Measurements from ENCODE around the gene LRP1B.

The LRP1B gene

DNA sequence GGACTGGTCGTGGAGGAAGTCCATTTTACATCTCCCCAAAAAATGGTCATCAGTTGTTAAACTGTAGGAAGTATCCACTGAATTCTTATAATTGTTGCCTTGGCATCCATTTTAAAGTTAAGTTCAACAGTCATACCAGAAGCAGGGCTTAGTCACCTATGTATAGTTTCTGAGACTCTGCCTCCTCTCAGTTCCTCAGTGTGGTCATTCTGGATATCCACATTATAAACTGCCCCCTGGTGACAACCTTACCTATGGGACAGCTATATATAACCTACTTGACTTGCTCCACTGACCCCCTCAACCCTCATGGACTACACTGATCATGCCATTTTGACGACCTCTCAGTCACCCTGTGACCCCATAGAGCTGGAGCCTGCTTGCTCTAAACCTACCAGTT is 617.0 kb downstream of the LRP1B start:
- no peaks in the 10 kb centered on the region for H3K27me3 ChIP-seq
- H3K36me3 ChIP-seq: no peaks in the 10 kb centered on the region
- H3K4me1 ChIP-seq (ENCODE audit: control insufficient read depth in 1 of 2, insufficient read depth in 1 of 2, low read depth in 1 of 2, low read length in 1 of 2): no peaks in the 10 kb centered on the region
- no peak overlapping the region for H3K27ac ChIP-seq
- no peak for TF ChIP-seq CTCF (IDR thresholded peaks at IDR 0.05)
- no peak overlapping the region for H3K4me3 ChIP-seq (ENCODE audit: low read depth in 1 of 2, low read length in 1 of 2)
- H3K9me3 ChIP-seq: no peaks in the 10 kb centered on the region

DNA sequence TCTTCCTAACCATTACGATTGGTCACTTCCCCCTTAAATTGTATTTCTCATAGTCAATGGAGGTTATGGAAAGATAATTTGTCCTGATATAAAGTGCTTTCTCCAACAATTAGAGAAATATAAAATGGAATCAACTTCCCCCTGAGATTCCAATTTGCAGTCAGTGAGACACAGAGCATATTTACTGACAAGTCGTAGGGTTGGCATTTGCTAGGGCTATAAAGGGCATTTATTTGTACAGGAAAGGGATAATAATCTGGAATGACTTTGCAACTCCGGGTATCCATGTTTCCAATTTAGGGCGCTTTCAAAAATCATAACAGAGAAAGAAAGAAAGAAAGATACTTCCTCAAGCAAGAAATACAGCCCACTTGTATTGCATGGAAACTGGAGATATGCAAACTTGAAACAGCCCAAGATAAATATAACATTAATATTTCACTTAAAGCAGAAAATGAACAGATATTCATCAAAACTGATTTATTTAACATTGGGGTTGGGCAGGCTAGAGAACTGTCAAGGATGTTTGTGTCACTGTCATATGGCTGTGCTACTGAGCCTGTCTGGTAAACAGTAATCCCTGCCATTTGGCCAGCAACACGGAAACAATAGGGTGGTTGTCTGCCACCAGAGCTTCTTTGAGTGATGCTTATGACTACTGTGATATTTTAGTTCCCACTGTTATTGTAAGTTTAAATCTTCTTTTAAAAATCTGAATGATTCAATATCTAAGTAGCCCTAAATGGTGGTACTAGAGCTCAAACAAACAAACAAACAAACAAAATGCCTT is 621.8 kb downstream of the LRP1B start:
- Histone ChIP-seq H3K27ac (no peak overlapping the region), H3K4me1 (ENCODE audit: control insufficient read depth in 1 of 2, insufficient read depth in 1 of 2, low read depth in 1 of 2, low read length in 1 of 2) (no peaks in the 10 kb centered on the region), H3K9me3 (no peaks in the 10 kb centered on the region), H3K27me3 (no peaks in the 10 kb centered on the region), H3K36me3 (no peaks in the 10 kb centered on the region), H3K4me3 (ENCODE audit: low read depth in 1 of 2, low read length in 1 of 2) (no peak overlapping the region)
- TF ChIP-seq CTCF (IDR thresholded peaks at IDR 0.05): no peak

DNA sequence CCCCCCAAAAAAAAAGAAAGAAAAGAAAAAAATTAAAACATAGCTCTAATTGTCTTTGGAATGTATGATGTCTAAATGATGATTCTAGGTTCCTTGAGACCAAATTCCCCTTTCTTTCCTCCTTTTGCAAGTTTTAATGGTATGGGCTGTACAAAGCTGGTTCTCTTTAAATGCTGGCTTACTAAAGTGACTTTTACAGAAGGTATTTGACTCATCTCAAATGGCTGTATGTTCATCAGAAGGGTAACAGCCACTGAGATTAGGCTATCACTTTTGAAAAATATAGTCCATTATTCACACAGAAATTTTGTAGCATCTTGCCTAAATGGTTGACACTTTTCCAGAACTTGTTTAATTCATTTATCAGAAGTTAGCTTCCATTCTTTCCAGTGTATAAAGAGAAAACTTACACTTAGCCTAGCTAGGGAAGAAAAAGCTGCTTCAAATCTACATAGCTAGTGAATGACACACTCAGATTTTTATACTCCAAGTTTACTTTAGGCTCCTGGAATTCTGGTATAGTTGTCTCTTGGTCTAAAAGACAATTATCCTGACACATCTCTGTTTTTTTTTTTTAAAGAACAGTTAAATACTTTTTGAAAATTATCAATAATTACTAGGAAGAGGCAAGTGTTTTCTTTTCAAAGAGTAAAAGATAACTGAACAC is 622.6 kb downstream of the LRP1B start:
- no peak for TF ChIP-seq CTCF (IDR thresholded peaks at IDR 0.05)
- Histone ChIP-seq H3K36me3 (no peaks in the 10 kb centered on the region), H3K27ac (no peak overlapping the region), H3K9me3 (no peaks in the 10 kb centered on the region), H3K27me3 (no peaks in the 10 kb centered on the region), H3K4me1 (ENCODE audit: control insufficient read depth in 1 of 2, insufficient read depth in 1 of 2, low read depth in 1 of 2, low read length in 1 of 2) (no peaks in the 10 kb centered on the region), H3K4me3 (ENCODE audit: low read depth in 1 of 2, low read length in 1 of 2) (no peak overlapping the region)

DNA sequence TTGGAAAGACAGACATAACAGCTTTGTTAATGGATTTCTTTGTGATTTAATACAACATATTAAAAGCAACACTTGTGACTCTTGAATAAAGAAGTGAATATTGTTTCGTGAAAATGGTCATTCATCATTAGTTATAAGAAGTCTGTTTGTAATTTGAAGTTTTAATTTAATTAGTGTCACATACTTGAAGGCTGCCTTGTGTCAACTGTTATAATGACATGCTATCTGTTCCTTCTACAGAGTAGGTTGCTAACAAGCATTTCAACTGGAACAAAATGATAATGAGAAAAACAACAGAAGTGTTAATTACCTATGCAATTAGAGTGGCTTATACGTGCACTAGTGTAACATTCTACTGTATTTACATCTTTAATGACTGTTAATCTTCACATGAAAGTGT is 624.7 kb downstream of the LRP1B start:
- no peak for TF ChIP-seq CTCF (IDR thresholded peaks at IDR 0.05)
- Histone ChIP-seq H3K9me3 (no peaks in the 10 kb centered on the region), H3K27me3 (no peaks in the 10 kb centered on the region), H3K4me3 (ENCODE audit: low read depth in 1 of 2, low read length in 1 of 2) (no peak overlapping the region), H3K27ac (no peak overlapping the region), H3K36me3 (no peaks in the 10 kb centered on the region), H3K4me1 (ENCODE audit: control insufficient read depth in 1 of 2, insufficient read depth in 1 of 2, low read depth in 1 of 2, low read length in 1 of 2) (no peaks in the 10 kb centered on the region)

DNA sequence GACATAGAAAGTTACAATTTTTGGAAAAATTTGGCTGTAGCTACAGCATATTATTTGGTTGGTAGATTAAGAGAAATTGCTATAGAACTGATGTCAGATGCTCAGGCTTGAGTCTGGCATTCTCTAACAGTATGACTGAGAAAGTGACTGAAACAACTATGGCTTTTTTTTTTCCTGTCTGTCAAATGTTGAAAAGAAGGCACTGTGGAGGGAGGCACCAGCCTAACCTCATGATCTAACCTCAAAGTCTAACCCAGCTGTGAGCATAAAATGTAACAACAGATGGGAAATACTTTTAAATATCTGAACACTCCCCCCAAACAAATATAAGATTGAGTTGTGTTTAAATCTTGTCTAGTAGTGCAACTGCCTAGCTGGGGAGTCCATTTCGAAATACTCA is 629.1 kb downstream of the LRP1B start:
- no peak for TF ChIP-seq CTCF (IDR thresholded peaks at IDR 0.05)
- Histone ChIP-seq H3K4me1 (ENCODE audit: control insufficient read depth in 1 of 2, insufficient read depth in 1 of 2, low read depth in 1 of 2, low read length in 1 of 2) (no peaks in the 10 kb centered on the region), H3K36me3 (no peaks in the 10 kb centered on the region), H3K27me3 (no peaks in the 10 kb centered on the region), H3K9me3 (no peaks in the 10 kb centered on the region), H3K27ac (no peak overlapping the region), H3K4me3 (ENCODE audit: low read depth in 1 of 2, low read length in 1 of 2) (no peak overlapping the region)

Data from neutrophil (primary cell).